Daoy (cell line): Measurements from ENCODE around the gene GATC. TPM values are rescaled to one million over a fixed set of nuclear protein-coding genes. Genes with fewer than 3 reads are reported as not detected.
A peak's percentile ranks its signal among the peaks of the same experiment; 100 is the strongest.

Experiments
- DNase-seq: peaks from one replicate; pipeline ENCODE4 v3.0.0-alpha.2; 2015; ENCODE audit warnings: low read depth
- total RNA-seq: library from RNA; depleted of rRNA; stranded (reverse); fragments of >200 nt; shearing (Covaris generic); gene quantifications from 2 replicates; pipeline ENCODE4 v1.2.3, GENCODE V29; 2014; rRNA removed

Gene GATC
- 30.8 and 35.4 TPM in 2 replicates for total RNA-seq

- DNase-seq: peak; percentile 91
Observed at GRCh38 chr12:120445911-120446843, at the start of gene GATC, which contains the start of gene TRIAP1. Gene GATC, plus strand, starts transcription at chr12:120446444. Its CDS starts 37 bp downstream, at chr12:120446481. Gene TRIAP1, minus strand, starts transcription at chr12:120446384. Its CDS starts 12 bp downstream, at chr12:120446372.

GRCh38 chr12:120397824-120398540, 48.3 kb upstream of the GATC start:
- DNase-seq: no peak

- no peak for DNase-seq
Observed at GRCh38 chr12:120399531-120399930, 46.7 kb upstream of the GATC start.

GRCh38 chr12:120402217-120402616, 44.0 kb upstream of the GATC start:
- DNase-seq: no peak

GRCh38 chr12:120403869-120404268, 42.4 kb upstream of the GATC start:
- no peak for DNase-seq

GRCh38 chr12:120404271-120404670, 42.0 kb upstream of the GATC start:
- no peak for DNase-seq

GRCh38 chr12:120406069-120406468, 40.2 kb upstream of the GATC start:
- no peak for DNase-seq

- DNase-seq: no peak
Observed at GRCh38 chr12:120406553-120406952, 39.7 kb upstream of the GATC start.

GRCh38 chr12:120408771-120409170, 37.5 kb upstream of the GATC start:
- DNase-seq: no peak

- no peak for DNase-seq
Observed at GRCh38 chr12:120412421-120412820, 33.8 kb upstream of the GATC start.

- DNase-seq: no peak
Observed at GRCh38 chr12:120413901-120414695, 32.1 kb upstream of the GATC start.

GRCh38 chr12:120416490-120417216, 29.6 kb upstream of the GATC start:
- DNase-seq: no peak

GRCh38 chr12:120417917-120418580, 28.2 kb upstream of the GATC start:
- DNase-seq: no peak

- DNase-seq: no peak
Observed at GRCh38 chr12:120421701-120422100, 24.5 kb upstream of the GATC start.

- DNase-seq: no peak
Observed at GRCh38 chr12:120422892-120423456, 23.3 kb upstream of the GATC start.

- DNase-seq: no peak
Observed at GRCh38 chr12:120425797-120426196, 20.4 kb upstream of the GATC start.

- no peak for DNase-seq
Observed at GRCh38 chr12:120428597-120429229, 17.5 kb upstream of the GATC start.

GRCh38 chr12:120429368-120429767, 16.9 kb upstream of the GATC start:
- DNase-seq: no peak

- DNase-seq: no peak
Observed at GRCh38 chr12:120432772-120433525, 13.3 kb upstream of the GATC start.
